Activated T-helper 1 cell treated with Interleukin-2 at 50 U/mL for 16 hours (primary cell): Measurements from ENCODE around the gene PKP1.

ENCODE experiments used
- DNase-seq: peaks from one replicate; pipeline ENCODE4 v3.0.0-alpha.2; 2020; ENCODE audit warnings: low read depth

PKP1 gene

GRCh38 chr1:201281573-201281972 is 1.7 kb upstream of the PKP1 start:
- DNase-seq: no peak

- no peak for DNase-seq
Measured at GRCh38 chr1:201282216-201282615, 1.1 kb upstream of the PKP1 start.

GRCh38 chr1:201283836-201284553 is 689 bp downstream of the PKP1 start:
- no peak for DNase-seq

- no peak for DNase-seq
Measured at GRCh38 chr1:201284636-201285035, 1.3 kb downstream of the PKP1 start.

GRCh38 chr1:201285846-201286245 is 2.5 kb downstream of the PKP1 start:
- DNase-seq: no peak

- no peak for DNase-seq
Measured at GRCh38 chr1:201286445-201286844, 3.1 kb downstream of the PKP1 start.

- DNase-seq: no peak
Measured at GRCh38 chr1:201288007-201288406, 4.7 kb downstream of the PKP1 start.

- DNase-seq: no peak
Measured at GRCh38 chr1:201288765-201289164, 5.5 kb downstream of the PKP1 start.

GRCh38 chr1:201290551-201290950 is 7.2 kb downstream of the PKP1 start:
- no peak for DNase-seq

- no peak for DNase-seq
Measured at GRCh38 chr1:201291916-201292315, 8.6 kb downstream of the PKP1 start.

GRCh38 chr1:201294876-201295275 is 11.6 kb downstream of the PKP1 start:
- no peak for DNase-seq

GRCh38 chr1:201295346-201295745 is 12.0 kb downstream of the PKP1 start:
- no peak for DNase-seq

- DNase-seq: no peak
Measured at GRCh38 chr1:201295861-201296260, 12.6 kb downstream of the PKP1 start.

- no peak for DNase-seq
Measured at GRCh38 chr1:201296352-201296751, 13.0 kb downstream of the PKP1 start.

- no peak for DNase-seq
Measured at GRCh38 chr1:201298396-201299381, 15.4 kb downstream of the PKP1 start.

- no peak for DNase-seq
Measured at GRCh38 chr1:201299968-201300367, 16.7 kb downstream of the PKP1 start.

GRCh38 chr1:201300641-201301040 is 17.3 kb downstream of the PKP1 start:
- DNase-seq: no peak

- no peak for DNase-seq
Measured at GRCh38 chr1:201302163-201303152, 19.2 kb downstream of the PKP1 start.

- no peak for DNase-seq
Measured at GRCh38 chr1:201304126-201304525, 20.8 kb downstream of the PKP1 start.

- DNase-seq: no peak
Measured at GRCh38 chr1:201305815-201306214, 22.5 kb downstream of the PKP1 start.

- DNase-seq: no peak
Measured at GRCh38 chr1:201307231-201307630, 23.9 kb downstream of the PKP1 start.
